Suppressor macrophage treated with lipopolysaccharide for 4 hours (primary cell): Measurements from ENCODE around the gene ZFAND2A.

Source experiments
- DNase-seq: peaks from one replicate; pipeline ENCODE4 v3.0.0-alpha.2; 2020

Gene ZFAND2A

DNA sequence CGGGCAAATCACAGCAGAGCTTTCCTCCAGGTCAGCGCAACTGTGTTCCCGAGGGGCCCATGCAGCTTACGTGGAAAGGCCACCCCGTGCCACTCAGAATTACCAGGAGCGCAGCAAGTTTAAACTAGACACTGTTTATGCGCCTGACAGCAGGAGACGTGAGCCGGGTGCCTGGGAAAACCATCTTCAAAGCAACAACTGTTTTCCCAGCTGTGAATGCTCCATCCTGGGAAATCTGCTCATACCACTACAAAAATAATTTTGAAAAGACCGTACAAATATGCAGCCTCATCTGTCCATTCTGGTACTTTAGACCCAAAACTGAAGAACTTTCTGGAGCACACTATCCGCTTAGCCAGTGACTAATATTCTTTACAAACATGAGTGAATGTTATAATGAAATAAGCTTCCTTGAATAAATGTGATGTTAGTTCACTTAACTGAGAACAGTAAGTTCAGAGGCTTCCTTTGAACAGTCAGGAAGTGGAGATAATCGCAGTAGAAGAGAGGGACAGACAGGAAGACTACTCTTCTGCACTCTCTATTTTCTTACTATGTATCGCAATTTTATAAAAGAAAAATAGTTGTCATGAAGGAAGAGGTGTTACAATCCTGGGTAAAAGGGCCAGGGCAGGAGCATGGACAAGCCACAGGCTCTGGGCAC, 55.3 kb downstream of the ZFAND2A start:
- no peak for DNase-seq

- no peak for DNase-seq
Measured at GRCh38 chr7:1103789-1104515, 56.0 kb downstream of the ZFAND2A start.

- peak; percentile 49 for DNase-seq
Measured at GRCh38 chr7:1103009-1103788, 56.8 kb downstream of the ZFAND2A start.
